HL-60 (cell line): ENCODE results near the gene UROD.
"Not testable (repeated sequence)": the region's sequence is repeated elsewhere in the genome, so short reads cannot be mapped to it uniquely, and the experiment has no call there.

Experiments used
- DNase-seq, 2 experiments: peaks; one replicate each; pipeline ENCODE4 v3.0.0-alpha.2; 2010 to 2020; ENCODE audit warnings: low read depth in 1 of 2, low spot score in 1 of 2
- H3K27ac ChIP-seq: fragments of 250-450 bp; sonication (Bioruptor Pico); replicated peaks from 2 replicates; pipeline ENCODE4 v1.5.1; 2020; ENCODE audit warnings: mild to moderate bottlenecking, moderate library complexity
- H3K27me3 ChIP-seq: fragments of 250-450 bp; sonication (Bioruptor Pico); 2 replicates; pipeline ENCODE4 v1.5.1; 2021; ENCODE audit warnings: mild to moderate bottlenecking, moderate library complexity; ENCODE audit not compliant: insufficient read depth, poor library complexity, severe bottlenecking
- H3K4me3 ChIP-seq: replicated peaks from 2 replicates; pipeline ENCODE4 v1.5.1; 2011; ENCODE audit warnings: mild to moderate bottlenecking, control low read depth, low read length; ENCODE audit not compliant: insufficient read depth
- GABPA ChIP-seq: IDR thresholded peaks from 2 replicates; pipeline ENCODE4 v1.6.1; 2012; ENCODE audit warnings: low read depth
- POLR2AphosphoS5 ChIP-seq: IDR thresholded peaks from 2 replicates; pipeline ENCODE4 v1.6.1; 2012; ENCODE audit warnings: low read depth
- REST ChIP-seq: IDR thresholded peaks from 2 replicates; pipeline ENCODE4 v1.6.1; 2012; ENCODE audit warnings: low read depth; ENCODE audit not compliant: insufficient replicate concordance
- SPI1 ChIP-seq: IDR thresholded peaks from 2 replicates; pipeline ENCODE4 v1.6.1; 2012; ENCODE audit warnings: low read depth, mild to moderate bottlenecking, borderline replicate concordance
- TF ChIP-seq, protein P1 (sequence below): IDR thresholded peaks from one replicate; pipeline ENCODE4 v1.5.1; 2011; ENCODE audit warnings: low read length, control low read depth, inconsistent platforms; ENCODE audit not compliant: insufficient read depth

Gene UROD

DNA sequence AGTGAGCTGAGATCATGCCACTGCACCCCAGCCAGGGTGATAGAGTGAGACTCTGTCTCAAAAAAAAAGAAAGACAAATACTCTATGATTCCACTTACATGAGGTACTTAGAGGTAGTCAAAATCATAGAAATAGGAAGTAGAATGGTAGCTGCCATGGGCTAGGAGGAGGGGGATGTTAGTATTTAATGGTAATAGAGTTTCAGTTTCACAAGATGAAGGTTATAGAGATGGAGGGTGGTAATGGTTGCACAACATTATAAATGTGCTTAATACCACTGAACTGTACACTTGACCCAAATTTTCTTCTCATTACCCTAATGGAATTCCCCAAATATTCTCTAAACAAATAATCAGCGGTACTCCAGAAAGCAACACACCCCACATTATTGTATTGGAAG lies 38.4 kb upstream of the UROD start:
- Histone ChIP-seq H3K4me3 (no peak overlapping the region), H3K27ac (no peak overlapping the region), H3K27me3 (no peaks in the 10 kb centered on the region)
- TF ChIP-seq GABPA (no peak), POLR2AphosphoS5 (no peak), REST (no peak), SPI1 (no peak)
- TF ChIP-seq, protein P1, sequence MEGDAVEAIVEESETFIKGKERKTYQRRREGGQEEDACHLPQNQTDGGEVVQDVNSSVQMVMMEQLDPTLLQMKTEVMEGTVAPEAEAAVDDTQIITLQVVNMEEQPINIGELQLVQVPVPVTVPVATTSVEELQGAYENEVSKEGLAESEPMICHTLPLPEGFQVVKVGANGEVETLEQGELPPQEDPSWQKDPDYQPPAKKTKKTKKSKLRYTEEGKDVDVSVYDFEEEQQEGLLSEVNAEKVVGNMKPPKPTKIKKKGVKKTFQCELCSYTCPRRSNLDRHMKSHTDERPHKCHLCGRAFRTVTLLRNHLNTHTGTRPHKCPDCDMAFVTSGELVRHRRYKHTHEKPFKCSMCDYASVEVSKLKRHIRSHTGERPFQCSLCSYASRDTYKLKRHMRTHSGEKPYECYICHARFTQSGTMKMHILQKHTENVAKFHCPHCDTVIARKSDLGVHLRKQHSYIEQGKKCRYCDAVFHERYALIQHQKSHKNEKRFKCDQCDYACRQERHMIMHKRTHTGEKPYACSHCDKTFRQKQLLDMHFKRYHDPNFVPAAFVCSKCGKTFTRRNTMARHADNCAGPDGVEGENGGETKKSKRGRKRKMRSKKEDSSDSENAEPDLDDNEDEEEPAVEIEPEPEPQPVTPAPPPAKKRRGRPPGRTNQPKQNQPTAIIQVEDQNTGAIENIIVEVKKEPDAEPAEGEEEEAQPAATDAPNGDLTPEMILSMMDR: no peak
- DNase-seq: no peak

GRCh38 chr1:44976252-44976651 lies 35.8 kb upstream of the UROD start:
- Histone ChIP-seq H3K4me3 (no peak overlapping the region), H3K27ac (no peak overlapping the region), H3K27me3 (no peaks in the 10 kb centered on the region)
- no peak for DNase-seq
- TF ChIP-seq, protein P1: no peak
- TF ChIP-seq GABPA (no peak), SPI1 (no peak), REST (no peak), POLR2AphosphoS5 (no peak)

DNA sequence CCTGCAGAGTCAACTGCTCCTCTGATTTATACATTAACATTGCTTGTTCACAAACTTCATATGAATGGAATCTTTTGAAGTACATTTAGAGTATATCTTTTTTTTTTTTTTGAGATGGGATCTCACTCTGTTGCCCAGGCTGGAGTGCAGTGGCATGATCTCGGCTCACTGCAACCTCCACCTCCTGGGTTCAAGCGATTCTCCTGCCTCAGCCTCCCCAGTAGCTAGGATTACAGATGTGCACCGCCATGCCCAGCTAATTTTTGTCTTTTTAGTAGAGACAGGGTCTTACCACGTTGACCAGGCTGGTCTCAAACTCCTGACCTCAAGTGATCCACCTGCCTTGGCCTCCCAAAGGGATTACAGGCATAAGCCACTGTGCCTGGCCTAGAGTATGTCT lies 34.7 kb upstream of the UROD start:
- not testable (repeated sequence) for H3K27me3 ChIP-seq, DNase-seq, H3K27ac ChIP-seq, H3K4me3 ChIP-seq

DNA sequence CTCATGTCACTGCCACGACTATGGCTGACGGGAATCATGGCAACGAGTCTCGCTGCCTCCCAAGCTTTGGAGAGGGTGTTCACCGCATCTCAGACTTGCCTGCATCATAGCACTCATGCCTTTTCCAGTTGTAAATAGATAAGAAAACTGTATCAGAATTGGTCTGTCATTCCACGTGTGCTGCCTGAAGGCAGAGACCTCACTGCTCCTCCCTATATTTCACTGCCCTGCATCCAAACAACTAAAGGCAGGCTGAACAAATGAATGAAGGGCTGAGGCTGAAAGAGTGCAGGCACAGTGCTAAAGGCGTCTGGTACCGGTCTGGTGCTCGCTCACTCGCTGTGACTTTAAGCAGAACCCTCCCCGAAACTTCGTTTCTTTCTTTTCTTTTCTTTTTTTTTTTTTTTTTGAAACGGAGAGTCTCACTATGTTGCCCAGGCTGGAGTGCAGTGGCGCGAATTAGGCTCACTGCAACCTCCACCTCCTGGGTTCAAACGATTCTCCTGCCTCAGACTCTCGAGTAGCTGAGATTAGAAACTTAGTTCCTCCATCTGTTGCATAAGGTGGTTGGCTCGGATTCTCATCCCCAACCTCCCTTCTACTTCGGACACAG lies 26.2 kb upstream of the UROD start:
- peak overlapping the region; percentile 70 for H3K27ac ChIP-seq

More for the DNA sequence above, 26.2 kb upstream of the UROD start:
- no peak for DNase-seq
- no peak for TF ChIP-seq POLR2AphosphoS5
- TF ChIP-seq REST: no peak
- Histone ChIP-seq H3K27me3 (no peaks in the 10 kb centered on the region), H3K4me3 (peak overlapping the region; percentile 94)
